Pancreas (tissue), 10 donors: ENCODE results near the gene PLAGL2. TPM values are rescaled to one million over a fixed set of nuclear protein-coding genes. Genes with fewer than 3 reads are reported as not detected.

Experiments used
- ATAC-seq, 4 donors: fragments of 200-7000 bp; cut with Tn5 transposase; one replicate each; pipeline versions ENCODE4 v1.8.0 to v1.9.1; 2020; ENCODE audit warnings: mild to moderate bottlenecking in 4 of 4, moderate library complexity in 4 of 4
- DNase-seq, 6 donors: peaks; one replicate each; pipeline ENCODE4 v3.0.0-alpha.2; 2020
- FAIRE-seq: peaks from 2 replicates; lab custom pipeline; 2012; peaks lifted over from hg19 to GRCh38; lab: Jason Lieb, UNC
- H3K27ac ChIP-seq, 4 donors: fragments of 200-600 bp; sonication (generic); 1 replicate in 3 of 4; 2 replicates in 1 of 4; pipeline versions ENCODE4 v1.5.0 to v1.8.0; 2020
- H3K27me3 ChIP-seq, 4 donors: fragments of 200-600 bp; one replicate each; pipeline ENCODE4 v1.8.0; 2021
- H3K36me3 ChIP-seq, 3 donors: fragments of 200-600 bp; sonication (generic) in 1 of 3; one replicate each; pipeline versions ENCODE4 v1.5.0 to v1.8.0; 2020 to 2021
- H3K4me1 ChIP-seq, 3 donors: fragments of 200-600 bp; one replicate each; pipeline ENCODE4 v1.8.0; 2021
- H3K4me3 ChIP-seq, 4 donors: fragments of 200-600 bp; sonication (generic) in 2 of 4; one replicate each; pipeline versions ENCODE4 v1.5.0 to v1.8.0; 2020 to 2021
- H3K9me3 ChIP-seq, 4 donors: fragments of 200-600 bp; one replicate each; pipeline ENCODE4 v1.8.0; 2021
- WGBS, 2 donors: extraction: QIAGEN DNeasy Blood & Tissue Kit; methylation state at CpG; one replicate each; pipeline ENCODE4 v1.1.7; 2013; 5-methylcytosine and 5-hydroxymethylcytosine counted together
- intact Hi-C, 3 donors: fragments of 100-400 bp; cut with DNase I; formaldehyde crosslinking; loops; one replicate each; pipeline versions ENCODE4 v1.11.1 to v1.14.2; 2022
- polyA plus RNA-seq, 2 donors: library from polyadenylated mRNA; stranded (reverse); fragments of 200-250 nt; gene quantifications; one replicate each; pipeline ENCODE4 v1.2.3, GENCODE V29; 2013
- total RNA-seq, 6 donors: library from RNA; stranded (reverse); fragmentation: NEBNext Ultra II Directional in 4 of 6; extraction: Animal tissue kit (Norgen Biotek cat#: 25700) in 4 of 6; gene quantifications; one replicate each; pipeline versions ENCODE4 v1.2.1 to v1.2.4, GENCODE V29; 2021 to 2023
- TF ChIP-seq, protein P1 (sequence below), 4 donors: fragments of 200-600 bp; sonication (generic) in 3 of 4; IDR thresholded peaks; one replicate each; pipeline versions ENCODE4 v1.5.0 to v1.8.0; 2021; ENCODE audit warnings: antibody characterized with exemption in 4 of 4
- donor health status: healthy with polysubstance abuse.
- donor health status: DM: no; HTN: no; CAD: no; lungs with moderate emphysema.
- donor health status: DM: no; HTN: no; CAD: no.
- donor health status: control.
- donor health status: control.
- donor health status: Bipolar disorder and iron deficiency.
- donor health status: DM: yes; HTN: yes; CAD: no.
- donor health status: DM: no; HTN: no; CAD: no.
- donor health status: DM: no; HTN: no; CAD: no.
- donor health status: DM: yes; HTN: yes; CAD: no.

PLAGL2 gene
- total and polyA plus RNA-seq, 8 donors = 2.4 to 7.2 (median 4.4) TPM

DNA sequence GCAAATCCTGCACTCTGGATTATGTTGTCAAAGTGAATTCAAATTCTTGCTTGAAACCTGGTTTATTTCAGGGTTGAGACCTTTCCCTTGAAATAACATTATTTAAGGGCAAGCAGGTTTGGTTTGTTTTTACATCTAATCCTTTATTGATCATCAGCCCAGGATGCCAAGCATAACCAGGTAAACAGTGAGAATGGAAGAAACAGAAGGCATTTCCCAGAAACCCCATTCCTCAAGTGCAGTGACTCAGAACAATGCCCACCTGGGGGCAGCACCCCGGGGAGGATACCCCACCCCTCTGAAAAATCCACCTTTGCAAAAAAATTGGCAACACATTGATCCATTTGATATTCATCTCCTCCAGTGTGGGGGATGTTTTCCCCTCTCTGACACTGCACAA is 32.7 kb upstream of the PLAGL2 start:
- ATAC-seq (peak in 3 of 4 donors; percentile 29 to 50 (median 30)), FAIRE-seq (no peak), DNase-seq (no peak)
- TF ChIP-seq, protein P1, sequence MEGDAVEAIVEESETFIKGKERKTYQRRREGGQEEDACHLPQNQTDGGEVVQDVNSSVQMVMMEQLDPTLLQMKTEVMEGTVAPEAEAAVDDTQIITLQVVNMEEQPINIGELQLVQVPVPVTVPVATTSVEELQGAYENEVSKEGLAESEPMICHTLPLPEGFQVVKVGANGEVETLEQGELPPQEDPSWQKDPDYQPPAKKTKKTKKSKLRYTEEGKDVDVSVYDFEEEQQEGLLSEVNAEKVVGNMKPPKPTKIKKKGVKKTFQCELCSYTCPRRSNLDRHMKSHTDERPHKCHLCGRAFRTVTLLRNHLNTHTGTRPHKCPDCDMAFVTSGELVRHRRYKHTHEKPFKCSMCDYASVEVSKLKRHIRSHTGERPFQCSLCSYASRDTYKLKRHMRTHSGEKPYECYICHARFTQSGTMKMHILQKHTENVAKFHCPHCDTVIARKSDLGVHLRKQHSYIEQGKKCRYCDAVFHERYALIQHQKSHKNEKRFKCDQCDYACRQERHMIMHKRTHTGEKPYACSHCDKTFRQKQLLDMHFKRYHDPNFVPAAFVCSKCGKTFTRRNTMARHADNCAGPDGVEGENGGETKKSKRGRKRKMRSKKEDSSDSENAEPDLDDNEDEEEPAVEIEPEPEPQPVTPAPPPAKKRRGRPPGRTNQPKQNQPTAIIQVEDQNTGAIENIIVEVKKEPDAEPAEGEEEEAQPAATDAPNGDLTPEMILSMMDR (IDR thresholded peaks at IDR 0.05) = no peak
- no peak overlapping the region for H3K4me3 ChIP-seq
- H3K4me1 ChIP-seq = peaks cover 7 to 9% (median 9%) of the 10 kb centered on the region in 3 donors
- no peaks in the 10 kb centered on the region for H3K9me3 ChIP-seq
- H3K27ac ChIP-seq = no peak overlapping the region
- intact Hi-C loops = no loop called here
- no peaks in the 10 kb centered on the region for H3K27me3 ChIP-seq
- no peaks in the 10 kb centered on the region for H3K36me3 ChIP-seq
- WGBS, 2 donors = 5 to 8% methylated on average over 1 of the region's 1 CpG

DNA sequence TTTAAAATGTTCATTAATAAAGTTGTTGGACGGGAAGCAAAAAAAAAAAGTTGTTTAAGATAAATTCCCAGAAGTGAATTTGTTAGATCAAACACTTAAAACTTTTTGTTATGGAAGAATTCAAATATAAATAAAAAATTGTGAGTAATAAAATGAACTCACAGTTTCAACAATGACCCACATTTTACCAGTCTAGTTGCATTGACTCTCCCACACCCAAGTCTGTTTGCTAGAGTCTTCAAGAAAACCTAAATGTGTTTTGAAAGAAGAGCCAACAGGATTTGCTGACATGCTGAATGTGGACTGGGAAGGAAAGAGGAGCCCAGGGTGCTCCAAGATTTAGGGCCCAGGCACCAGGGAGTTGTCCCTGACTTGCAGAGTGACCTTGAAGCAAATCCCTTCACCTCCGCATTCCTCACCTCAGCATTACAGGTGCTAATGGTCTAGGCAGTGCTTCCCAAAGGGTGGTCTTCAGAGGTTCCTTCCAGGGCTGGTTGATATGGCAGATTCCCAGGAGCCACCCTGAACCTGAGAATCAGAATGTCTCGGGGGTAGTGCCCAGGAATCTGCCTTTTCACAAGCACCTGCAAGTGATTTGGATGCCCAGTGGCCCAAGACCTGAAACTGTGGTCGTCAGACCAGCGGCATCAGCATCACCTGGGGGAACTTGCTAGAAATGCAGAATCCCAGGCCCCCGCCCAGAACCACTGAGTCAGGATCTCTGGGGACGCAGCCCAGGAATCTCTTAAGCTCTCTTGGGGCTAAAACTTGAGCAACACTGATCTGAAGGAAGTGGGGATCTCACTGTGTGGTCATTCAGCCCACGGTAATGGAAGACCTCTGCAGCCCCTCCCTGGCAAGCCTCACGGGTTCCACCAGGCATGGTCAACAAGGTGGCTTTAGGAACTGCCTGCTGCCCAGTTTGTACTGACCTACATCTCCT is 31.2 kb upstream of the PLAGL2 start:
- TF ChIP-seq, protein P1 (IDR thresholded peaks at IDR 0.05) = no peak
- ATAC-seq = no peak
- no peak for FAIRE-seq
- peaks cover 7 to 11% (median 9%) of the 10 kb centered on the region in 3 donors for H3K4me1 ChIP-seq
- no peak overlapping the region for H3K27ac ChIP-seq
- WGBS, 2 donors = 89 to 91% methylated on average over 9 of the region's 9 CpGs
- no peaks in the 10 kb centered on the region for H3K27me3 ChIP-seq
- H3K9me3 ChIP-seq = no peaks in the 10 kb centered on the region
- H3K36me3 ChIP-seq = peaks cover 0 to under 1% (median 0%) of the 10 kb centered on the region in 3 donors
- intact Hi-C loops = no loop called here
- no peak for DNase-seq
- no peak overlapping the region for H3K4me3 ChIP-seq

DNA sequence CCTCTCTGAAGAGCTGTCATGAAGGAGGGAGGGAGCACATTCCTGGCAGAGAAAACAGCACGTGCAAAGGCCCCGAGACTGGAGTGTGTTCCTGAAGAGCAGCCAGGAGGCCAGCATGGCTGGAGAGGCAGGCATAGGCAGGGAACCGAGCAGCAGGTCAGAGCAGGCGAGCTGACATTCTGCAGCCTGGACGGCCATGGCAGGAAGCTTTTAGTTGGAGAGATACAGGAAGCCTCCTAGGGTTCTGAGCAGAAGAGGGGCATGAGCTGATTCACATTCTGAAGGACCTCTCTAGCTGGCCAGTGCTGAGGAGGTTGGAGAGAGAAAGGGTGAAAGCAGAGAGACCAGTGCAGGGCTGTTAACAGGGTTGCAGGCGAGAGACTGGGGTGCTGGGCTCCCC is 29.9 kb upstream of the PLAGL2 start:
- no peak overlapping the region for H3K4me3 ChIP-seq
- H3K27ac ChIP-seq = no peak overlapping the region
- FAIRE-seq (no peak), ATAC-seq (no peak), DNase-seq (no peak)
- H3K36me3 ChIP-seq = peaks cover 0 to 14% (median 0%) of the 10 kb centered on the region in 3 donors
- no peaks in the 10 kb centered on the region for H3K27me3 ChIP-seq
- no peaks in the 10 kb centered on the region for H3K9me3 ChIP-seq
- peaks cover 7 to 11% (median 9%) of the 10 kb centered on the region in 3 donors for H3K4me1 ChIP-seq
- WGBS, 2 donors = 87 to 90% methylated on average over 6 of the region's 6 CpGs
- intact Hi-C loops = no loop called here
- TF ChIP-seq, protein P1 (IDR thresholded peaks at IDR 0.05) = no peak

DNA sequence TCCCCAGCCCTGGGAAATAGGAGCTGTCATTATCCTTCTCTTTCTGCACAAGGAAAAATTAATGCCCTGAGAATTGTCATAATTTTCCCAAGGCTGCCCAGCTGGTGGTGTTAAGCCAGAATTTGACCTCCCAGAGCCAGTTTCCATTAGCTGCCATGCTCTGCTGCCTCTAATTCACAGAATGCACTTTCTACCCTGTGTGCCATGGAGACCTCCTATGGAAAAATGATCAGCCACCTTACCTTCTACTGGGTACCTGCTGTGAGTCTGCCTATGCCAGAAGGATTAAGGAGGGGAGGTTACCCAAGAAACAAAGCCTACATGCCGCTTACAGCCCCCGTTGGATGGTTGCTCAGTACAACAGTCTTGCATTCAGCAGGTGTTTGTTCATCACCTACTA is 29.3 kb upstream of the PLAGL2 start:
- no peak for FAIRE-seq
- H3K27ac ChIP-seq = peak overlapping the region in 1 of 4 donors; percentile 15

More for the DNA sequence above, 29.3 kb upstream of the PLAGL2 start:
- Histone ChIP-seq H3K4me1 (peaks cover 7 to 11% (median 9%) of the 10 kb centered on the region in 3 donors), H3K27me3 (no peaks in the 10 kb centered on the region), H3K9me3 (no peaks in the 10 kb centered on the region), H3K36me3 (peaks cover 0 to 15% (median 0%) of the 10 kb centered on the region in 3 donors), H3K4me3 (no peak overlapping the region)
- WGBS, 2 donors = 92 to 100% methylated on average over 2 of the region's 2 CpGs
- TF ChIP-seq, protein P1 (IDR thresholded peaks at IDR 0.05) = no peak
- DNase-seq = no peak
- ATAC-seq = no peak
- intact Hi-C loops = no loop called here
